Measurements from ENCODE around the gene SAYSD1.

The SAYSD1 gene

DNA sequence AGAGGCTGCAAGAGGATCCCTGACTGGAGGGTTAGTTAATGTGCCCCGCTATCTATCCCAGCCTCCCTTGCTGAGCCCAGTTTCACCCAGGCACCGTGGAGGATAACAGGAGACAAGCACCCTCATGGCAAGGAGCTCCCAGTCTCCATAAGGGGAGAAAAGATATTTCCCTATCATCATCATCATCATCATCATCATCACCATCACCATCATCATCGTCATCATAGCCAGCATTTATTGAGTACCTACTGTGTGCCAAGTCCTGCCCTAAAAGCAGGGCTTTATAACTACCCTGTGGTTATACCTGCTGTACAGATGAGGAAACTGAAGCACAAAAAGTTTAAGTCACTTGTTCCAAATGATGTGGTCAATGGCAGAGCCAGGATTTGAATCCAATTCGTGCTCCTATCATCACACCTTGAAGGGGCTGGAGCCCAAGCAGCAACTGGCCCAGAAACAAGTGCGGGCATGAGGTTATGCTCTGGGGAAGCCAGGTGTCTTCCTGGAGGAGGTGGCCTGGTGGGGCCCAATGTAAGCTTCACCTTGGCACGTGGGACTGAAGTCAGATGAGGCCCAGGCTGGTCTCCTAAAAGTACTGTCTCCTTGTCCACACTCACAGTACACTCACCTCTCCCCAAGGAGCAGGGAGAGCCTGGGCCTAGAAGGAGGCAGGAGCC, 56.4 kb downstream of the SAYSD1 start:
- no peak for DNase-seq (ENCODE audit: low read depth)

DNA sequence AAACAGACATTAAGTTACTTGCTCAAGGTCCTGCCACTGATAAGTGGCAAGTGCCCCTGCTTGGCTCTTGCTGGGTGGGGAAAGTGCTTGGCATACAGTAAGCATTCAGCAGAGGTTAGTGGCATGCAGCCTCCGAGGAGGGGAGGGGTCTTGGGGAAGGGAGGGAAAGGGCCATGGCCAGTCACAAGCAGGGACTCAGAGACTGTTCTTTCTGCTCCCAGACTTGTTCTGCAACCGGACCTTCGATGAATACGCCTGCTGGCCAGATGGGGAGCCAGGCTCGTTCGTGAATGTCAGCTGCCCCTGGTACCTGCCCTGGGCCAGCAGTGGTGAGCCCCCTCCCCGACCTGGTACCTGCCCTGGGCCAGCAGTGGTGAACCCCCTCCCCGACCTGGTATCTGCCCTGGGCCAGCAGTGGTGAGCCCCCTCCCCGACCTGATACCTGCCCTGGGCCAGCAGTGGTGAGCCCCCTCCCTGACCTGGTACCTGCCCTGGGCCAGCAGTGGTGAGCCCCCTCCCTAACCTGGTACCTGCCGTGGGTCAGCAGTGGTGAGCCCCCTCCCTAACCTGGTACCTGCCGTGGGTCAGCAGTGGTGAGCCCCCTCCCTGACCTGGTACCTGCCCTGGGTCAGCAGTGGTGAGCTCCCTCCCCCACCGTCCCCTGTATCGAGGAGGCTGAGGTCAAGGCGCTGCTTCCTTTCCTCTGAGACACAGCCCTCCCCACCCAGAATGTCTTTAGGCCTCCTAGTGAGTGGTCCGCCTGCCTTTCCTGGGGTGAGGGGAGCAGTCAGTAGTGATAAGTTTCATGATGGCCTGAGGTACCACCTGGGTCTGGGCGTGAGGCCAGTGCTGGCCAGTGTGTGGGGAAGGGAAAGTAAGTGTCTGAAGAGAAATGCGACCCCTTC, 57.5 kb downstream of the SAYSD1 start:
- no peak for DNase-seq (ENCODE audit: low read depth)

DNA sequence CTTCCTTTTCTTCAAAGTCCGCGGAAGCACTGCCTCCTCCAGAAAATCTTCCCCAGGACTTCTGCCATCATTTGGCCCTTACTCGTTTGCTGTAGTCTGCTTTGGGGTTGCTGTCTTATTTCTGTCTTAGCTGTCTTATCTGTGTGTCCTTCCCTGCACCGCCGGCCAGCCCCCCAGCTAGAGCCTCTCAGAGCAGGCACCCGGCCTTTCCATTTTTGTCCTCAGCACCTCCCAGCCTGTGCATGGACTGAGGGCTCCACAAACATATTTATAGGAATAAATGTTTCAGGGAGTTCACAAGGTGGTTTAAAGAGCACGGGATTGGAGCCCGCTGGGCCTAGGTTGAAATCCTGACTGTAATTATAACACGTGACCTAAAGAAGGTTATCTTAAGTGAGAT, 58.3 kb downstream of the SAYSD1 start:
- no peak for DNase-seq (ENCODE audit: low read depth)

DNA sequence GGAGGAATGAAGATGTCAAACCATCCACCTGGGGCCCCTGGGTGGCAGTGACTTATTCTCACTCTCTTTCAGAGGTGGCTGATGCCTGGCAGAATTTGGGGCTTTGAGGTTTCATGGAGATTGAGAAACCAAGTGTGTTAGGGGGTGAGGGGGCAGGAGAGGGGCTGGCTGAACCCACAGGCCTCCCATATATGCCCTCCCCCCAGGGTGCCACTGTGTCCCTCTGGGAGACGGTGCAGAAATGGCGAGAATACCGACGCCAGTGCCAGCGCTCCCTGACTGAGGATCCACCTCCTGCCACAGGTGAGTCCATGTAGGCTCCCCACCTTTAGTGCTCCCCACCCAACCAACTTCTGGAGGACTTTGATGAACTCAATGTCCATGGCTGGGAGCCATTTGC, 58.8 kb downstream of the SAYSD1 start:
- DNase-seq (ENCODE audit: low read depth) = no peak

DNA sequence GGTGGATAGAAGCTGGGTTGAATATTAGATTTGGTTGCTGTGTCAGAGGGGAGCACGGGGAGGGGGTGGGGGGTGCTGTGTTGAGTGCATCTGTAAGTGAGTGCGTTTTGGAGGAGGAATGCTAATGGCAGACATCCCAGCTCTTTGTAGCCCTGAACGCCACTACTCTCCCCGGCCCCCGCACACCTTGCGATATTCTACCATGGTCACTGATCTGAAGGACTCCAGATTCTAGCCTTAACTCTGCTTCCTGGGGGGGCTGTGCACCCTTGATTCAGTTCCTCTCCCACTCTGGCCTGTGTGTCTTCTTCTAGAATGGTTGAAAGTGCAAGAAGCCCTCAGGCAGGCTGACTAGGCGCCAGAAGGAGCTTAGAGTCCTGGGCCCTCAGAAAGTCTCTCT, 59.3 kb downstream of the SAYSD1 start:
- DNase-seq (ENCODE audit: low read depth) = no peak

DNA sequence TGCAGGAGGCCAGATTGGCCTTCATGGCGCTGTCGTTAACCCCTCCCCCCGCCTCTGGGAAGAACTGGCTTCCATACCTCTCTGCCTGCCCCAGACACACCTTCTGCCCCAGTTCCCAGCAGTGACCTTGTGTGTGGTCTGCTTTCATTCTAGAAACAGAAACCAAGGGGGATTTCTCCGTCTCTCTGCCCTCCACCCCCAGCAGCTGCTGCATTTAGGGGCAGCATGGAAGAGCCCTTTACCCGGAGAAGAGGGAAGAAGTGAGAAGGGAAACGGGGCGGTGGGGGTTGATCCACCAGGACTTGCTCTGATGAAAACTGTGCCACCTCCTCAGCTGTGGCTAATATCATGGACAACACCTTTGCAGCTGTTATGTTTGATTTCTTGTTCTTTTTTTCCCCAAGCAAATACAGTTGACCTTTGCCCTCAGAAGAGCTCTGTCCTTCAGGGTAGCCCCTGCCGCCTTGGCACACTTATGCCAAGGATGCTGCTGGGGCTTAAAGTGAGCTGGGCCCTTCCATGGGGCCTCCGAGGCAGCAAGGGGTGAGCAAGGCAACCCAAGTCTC, 60.3 kb downstream of the SAYSD1 start:
- DNase-seq (ENCODE audit: low read depth) = no peak

Data from activated gamma-delta T cell treated with anti-CD3 and anti-CD28 coated beads, Interleukin-2, amount 50 U/mL, for 16 hours (primary cell).